COLO668 (cell line): ENCODE results near the gene ARPP21.
"Not testable (repeated sequence)": the region's sequence is repeated elsewhere in the genome, so short reads cannot be mapped to it uniquely, and the experiment has no call there.

Experiments used
- DNase-seq: peaks from one replicate; lab custom pipeline; 2025; ENCODE audit not compliant: unreplicated experiment; lab: John Stamatoyannopoulos, UW

Gene ARPP21

GRCh38 chr3:35777065-35777464, 137.7 kb downstream of the ARPP21 start:
- DNase-seq, result no peak

- DNase-seq, result no peak
Measured at GRCh38 chr3:35777563-35778554, 138.5 kb downstream of the ARPP21 start.

GRCh38 chr3:35779611-35780010, 140.3 kb downstream of the ARPP21 start:
- DNase-seq, result no peak

- no peak for DNase-seq
Measured at GRCh38 chr3:35780800-35781199, 141.5 kb downstream of the ARPP21 start.

GRCh38 chr3:35781558-35781957, 142.2 kb downstream of the ARPP21 start:
- no peak for DNase-seq

- no peak for DNase-seq
Measured at GRCh38 chr3:35782355-35782754, 143.0 kb downstream of the ARPP21 start.

GRCh38 chr3:35784169-35784568, 144.8 kb downstream of the ARPP21 start:
- no peak for DNase-seq

GRCh38 chr3:35785234-35785888, 146.0 kb downstream of the ARPP21 start:
- DNase-seq, result no peak

- no peak for DNase-seq
Measured at GRCh38 chr3:35787936-35788335, 148.6 kb downstream of the ARPP21 start.

- DNase-seq, result no peak
Measured at GRCh38 chr3:35789042-35789831, 149.9 kb downstream of the ARPP21 start.

GRCh38 chr3:35790764-35791163, 151.4 kb downstream of the ARPP21 start:
- DNase-seq, result no peak

- DNase-seq, result no peak
Measured at GRCh38 chr3:35793667-35794066, 154.3 kb downstream of the ARPP21 start.

- no peak for DNase-seq
Measured at GRCh38 chr3:35800960-35801459, 161.7 kb downstream of the ARPP21 start.

- DNase-seq, result no peak
Measured at GRCh38 chr3:35814531-35814930, 175.2 kb downstream of the ARPP21 start.

GRCh38 chr3:35815796-35816195, 176.5 kb downstream of the ARPP21 start:
- not testable (repeated sequence) for DNase-seq

GRCh38 chr3:35817216-35817615, 177.9 kb downstream of the ARPP21 start:
- no peak for DNase-seq

GRCh38 chr3:35832140-35832571, 192.8 kb downstream of the ARPP21 start:
- DNase-seq, result no peak
